ENCODE data around the gene ENDOV.

Gene ENDOV

DNA sequence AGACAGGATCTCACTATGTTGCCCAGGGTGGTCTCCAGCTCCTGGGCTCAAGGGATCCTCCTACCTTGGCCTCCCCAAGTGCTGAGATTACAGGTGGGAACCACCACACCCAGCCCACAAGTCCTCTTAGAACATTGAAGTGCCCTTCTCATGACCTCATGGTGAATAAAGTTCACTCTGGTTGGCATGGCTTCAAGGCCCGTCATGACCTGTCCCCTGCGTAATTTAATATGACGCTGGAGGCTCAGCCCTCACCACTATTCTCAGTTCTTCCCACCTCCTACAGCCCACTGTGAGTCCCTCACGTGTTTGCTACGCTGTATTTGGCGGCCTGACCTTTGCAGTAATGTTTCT, 1.9 kb downstream of the ENDOV start:
- TF ChIP-seq, protein P1, sequence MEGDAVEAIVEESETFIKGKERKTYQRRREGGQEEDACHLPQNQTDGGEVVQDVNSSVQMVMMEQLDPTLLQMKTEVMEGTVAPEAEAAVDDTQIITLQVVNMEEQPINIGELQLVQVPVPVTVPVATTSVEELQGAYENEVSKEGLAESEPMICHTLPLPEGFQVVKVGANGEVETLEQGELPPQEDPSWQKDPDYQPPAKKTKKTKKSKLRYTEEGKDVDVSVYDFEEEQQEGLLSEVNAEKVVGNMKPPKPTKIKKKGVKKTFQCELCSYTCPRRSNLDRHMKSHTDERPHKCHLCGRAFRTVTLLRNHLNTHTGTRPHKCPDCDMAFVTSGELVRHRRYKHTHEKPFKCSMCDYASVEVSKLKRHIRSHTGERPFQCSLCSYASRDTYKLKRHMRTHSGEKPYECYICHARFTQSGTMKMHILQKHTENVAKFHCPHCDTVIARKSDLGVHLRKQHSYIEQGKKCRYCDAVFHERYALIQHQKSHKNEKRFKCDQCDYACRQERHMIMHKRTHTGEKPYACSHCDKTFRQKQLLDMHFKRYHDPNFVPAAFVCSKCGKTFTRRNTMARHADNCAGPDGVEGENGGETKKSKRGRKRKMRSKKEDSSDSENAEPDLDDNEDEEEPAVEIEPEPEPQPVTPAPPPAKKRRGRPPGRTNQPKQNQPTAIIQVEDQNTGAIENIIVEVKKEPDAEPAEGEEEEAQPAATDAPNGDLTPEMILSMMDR (IDR thresholded peaks at IDR 0.05; ENCODE audit: insufficient read depth, missing control alignments), result no peak
- DNase-seq (ENCODE audit: insufficient read length, low spot score), result no peak
- no peak for FAIRE-seq

DNA sequence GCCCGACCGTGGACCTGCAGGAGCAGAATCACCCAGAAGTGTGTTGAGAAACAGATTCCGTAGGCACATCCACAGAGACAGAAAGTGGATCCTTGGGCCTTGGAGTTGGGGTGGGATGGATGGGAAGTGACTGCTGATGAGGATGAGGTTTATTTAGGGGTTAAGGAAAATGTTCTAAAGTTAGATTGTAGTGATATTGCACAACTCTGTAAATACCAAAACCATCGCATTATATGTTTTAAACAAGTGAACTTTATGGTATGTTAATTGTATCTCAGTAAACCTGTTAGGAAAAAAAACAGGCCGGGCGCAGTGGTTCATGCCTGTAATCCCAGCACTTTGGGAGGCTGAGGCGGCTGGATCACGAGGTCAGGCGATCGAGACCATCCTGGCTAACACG, 3.6 kb downstream of the ENDOV start:
- FAIRE-seq, result no peak
- TF ChIP-seq, protein P1 (IDR thresholded peaks at IDR 0.05; ENCODE audit: insufficient read depth, missing control alignments), result no peak

DNA sequence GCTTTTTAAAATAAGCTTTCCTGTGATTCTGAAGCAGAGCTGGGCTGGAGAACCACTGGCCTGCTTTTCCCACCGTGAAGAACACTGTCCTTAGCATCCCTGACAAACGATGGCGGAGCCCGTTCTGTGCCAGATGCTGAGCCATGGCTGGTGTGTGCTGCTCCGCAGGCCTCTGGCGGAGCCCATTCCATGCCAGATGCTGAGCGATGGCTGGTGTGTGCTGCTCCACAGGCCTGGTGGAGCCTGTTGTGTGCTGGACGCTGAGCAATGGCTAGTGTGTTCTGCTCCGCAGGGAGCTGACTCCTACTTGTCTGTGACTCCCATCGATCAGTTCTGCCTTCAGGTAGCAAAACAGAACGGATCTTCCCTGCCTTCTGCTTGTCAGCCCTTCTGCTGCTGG, 4.3 kb downstream of the ENDOV start:
- DNase-seq (ENCODE audit: insufficient read length, low spot score), result no peak
- TF ChIP-seq, protein P1 (IDR thresholded peaks at IDR 0.05; ENCODE audit: insufficient read depth, missing control alignments), result no peak
- no peak for FAIRE-seq

More for the DNA sequence above, 3.6 kb downstream of the ENDOV start:
- DNase-seq (ENCODE audit: insufficient read length, low spot score), result no peak

DNA sequence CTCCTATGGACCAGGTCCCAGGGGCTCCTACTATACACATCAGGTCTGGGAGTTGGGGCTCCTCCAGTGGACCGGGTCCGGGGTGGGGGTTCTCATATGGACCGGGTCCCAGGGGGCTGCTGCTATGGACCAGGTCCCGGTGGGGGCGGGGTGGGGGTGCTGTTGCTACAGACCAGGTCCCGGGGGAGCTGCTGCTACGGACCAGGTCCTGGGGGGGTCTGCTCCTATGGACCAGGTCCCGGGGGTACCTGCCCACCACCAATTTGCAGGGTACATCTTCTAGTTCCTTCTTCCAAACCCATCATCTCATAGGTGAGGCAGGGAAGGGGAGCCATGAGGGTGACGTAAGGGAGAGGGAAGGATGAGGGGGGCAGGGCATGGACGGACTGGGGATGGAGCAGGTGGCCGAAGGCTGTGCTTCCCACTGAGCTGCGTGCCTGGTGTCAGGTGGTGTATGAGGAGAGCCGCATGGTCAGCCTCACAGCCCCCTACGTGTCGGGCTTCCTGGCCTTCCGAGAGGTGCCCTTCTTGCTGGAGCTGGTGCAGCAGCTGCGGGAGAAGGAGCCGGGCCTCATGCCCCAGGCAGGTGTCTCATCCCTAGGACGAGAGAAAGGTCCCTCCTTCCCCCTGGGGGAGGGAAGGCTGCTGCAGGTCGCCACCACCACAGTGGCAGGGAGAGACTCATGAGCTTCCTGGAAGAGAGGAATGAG, 6.6 kb downstream of the ENDOV start:
- peak; percentile 14 for DNase-seq (ENCODE audit: insufficient read length, low spot score)
- TF ChIP-seq, protein P1 (IDR thresholded peaks at IDR 0.05; ENCODE audit: insufficient read depth, missing control alignments), result no peak
- FAIRE-seq, result no peak

DNA sequence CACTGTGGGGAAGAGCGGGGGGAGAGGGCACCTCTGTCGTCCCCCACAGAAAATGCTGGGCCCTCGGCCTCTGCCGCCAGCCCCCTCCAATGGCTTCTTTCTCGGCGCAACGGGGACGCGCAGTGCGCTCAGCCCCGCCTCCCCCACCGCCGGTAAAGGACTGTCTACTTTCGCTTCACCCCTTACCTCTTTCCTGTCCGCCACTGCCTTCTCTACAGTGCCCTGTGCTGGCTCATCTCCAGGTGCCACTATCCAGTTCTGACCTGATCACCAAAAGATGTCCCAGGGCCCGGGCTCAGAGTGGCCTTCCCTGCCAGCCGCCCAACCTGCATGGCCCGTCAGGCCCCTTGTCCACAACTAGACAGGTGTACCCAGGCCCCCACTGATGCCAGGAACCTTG, 7.3 kb downstream of the ENDOV start:
- TF ChIP-seq, protein P1 (IDR thresholded peaks at IDR 0.05; ENCODE audit: insufficient read depth, missing control alignments), result no peak
- FAIRE-seq (no peak), DNase-seq (ENCODE audit: insufficient read length, low spot score) (peak; percentile 5)

DNA sequence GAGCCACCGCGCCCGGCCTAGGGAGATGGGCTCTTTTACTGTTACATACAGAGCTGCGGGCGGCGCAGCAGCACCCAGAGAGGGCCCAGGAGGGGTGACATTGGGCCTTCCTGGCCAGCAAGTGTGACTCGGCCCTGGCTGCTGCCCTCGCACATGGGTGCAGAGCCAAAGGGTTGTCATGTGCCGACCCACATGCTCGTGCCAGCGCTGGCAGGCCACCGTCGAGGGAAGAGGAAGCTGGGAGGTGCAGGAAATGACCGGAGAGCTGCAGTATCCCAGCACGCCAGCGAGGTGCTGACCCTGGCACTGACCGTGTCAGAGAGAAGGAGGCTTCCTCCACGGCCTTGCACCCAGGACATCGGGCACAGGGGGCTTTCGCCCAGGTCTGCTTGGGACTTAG, 8.0 kb downstream of the ENDOV start:
- FAIRE-seq (no peak), DNase-seq (ENCODE audit: insufficient read length, low spot score) (no peak)
- TF ChIP-seq, protein P1 (IDR thresholded peaks at IDR 0.05; ENCODE audit: insufficient read depth, missing control alignments), result no peak

DNA sequence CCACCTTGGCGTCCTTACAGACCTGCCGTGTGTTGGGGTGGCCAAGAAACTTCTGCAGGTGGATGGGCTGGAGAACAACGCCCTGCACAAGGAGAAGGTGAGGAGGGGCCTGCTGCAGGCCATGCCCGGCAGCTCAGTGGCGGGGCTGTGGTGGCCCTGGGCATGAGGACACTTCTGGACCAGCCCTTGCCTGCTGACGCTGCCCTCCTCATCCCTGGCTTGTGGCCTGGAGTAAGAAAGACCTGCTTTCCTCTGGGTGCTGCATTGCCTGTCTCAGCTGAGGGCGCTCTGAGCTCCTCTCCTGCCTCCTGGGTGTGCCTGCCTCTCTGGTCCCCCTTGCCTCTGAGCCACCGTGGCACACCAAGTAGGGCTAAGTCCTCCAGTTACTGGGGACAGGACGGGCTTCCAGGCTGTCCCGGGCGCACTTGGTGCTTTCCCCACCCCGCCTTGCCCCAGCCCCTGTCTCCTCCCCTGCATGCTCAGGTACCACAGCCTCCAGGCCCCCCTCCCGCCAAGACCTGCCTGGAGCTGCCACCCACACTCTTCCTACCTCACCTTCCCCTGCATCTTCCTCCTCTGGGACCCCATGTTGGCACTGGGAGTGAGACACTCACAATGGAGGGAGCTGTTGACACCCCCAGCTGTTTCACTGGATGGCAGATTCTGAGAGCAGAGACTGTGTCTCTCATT, 8.7 kb downstream of the ENDOV start:
- FAIRE-seq, result no peak
- DNase-seq (ENCODE audit: insufficient read length, low spot score), result peak; percentile 9
- TF ChIP-seq, protein P1 (IDR thresholded peaks at IDR 0.05; ENCODE audit: insufficient read depth, missing control alignments), result no peak

All from D721Med (cell line).